ENCODE results near the gene WDR53.
"Not testable (repeated sequence)": the region's sequence is repeated elsewhere in the genome, so short reads cannot be mapped to it uniquely, and the experiment has no call there.

The WDR53 gene

GRCh38 chr3:196568246-196569002 is at the start of gene WDR53, which contains the start of gene FBXO45:
Gene WDR53, minus strand, starts transcription at chr3:196568554. Its CDS starts 7,079 bp downstream, at chr3:196561475.
Gene FBXO45, plus strand, starts transcription at chr3:196568660. Its CDS starts 325 bp downstream, at chr3:196568985.
- peak; percentile 95 for DNase-seq

- DNase-seq, result peak; percentile 60
Observed at GRCh38 chr3:196617256-196617655, 48.9 kb upstream of the WDR53 start.

- DNase-seq, result not testable (repeated sequence)
Observed at GRCh38 chr3:196615234-196615633, 46.9 kb upstream of the WDR53 start.

GRCh38 chr3:196611761-196612483 is 43.6 kb upstream of the WDR53 start:
- DNase-seq, result peak; percentile 51

GRCh38 chr3:196609805-196610515 is 41.6 kb upstream of the WDR53 start:
- DNase-seq, result no peak

- DNase-seq, result peak; percentile 92
Observed at GRCh38 chr3:196609343-196609775, 41.0 kb upstream of the WDR53 start.

GRCh38 chr3:196608693-196609092 is 40.3 kb upstream of the WDR53 start:
- no peak for DNase-seq

GRCh38 chr3:196604548-196604947 is 36.2 kb upstream of the WDR53 start:
- DNase-seq, result no peak

- no peak for DNase-seq
Observed at GRCh38 chr3:196603683-196604082, 35.3 kb upstream of the WDR53 start.

GRCh38 chr3:196602673-196603072 is 34.3 kb upstream of the WDR53 start:
- no peak for DNase-seq

GRCh38 chr3:196600359-196600758 is 32.0 kb upstream of the WDR53 start:
- DNase-seq, result no peak

- no peak for DNase-seq
Observed at GRCh38 chr3:196599734-196600128, 31.4 kb upstream of the WDR53 start.

- DNase-seq, result not testable (repeated sequence)
Observed at GRCh38 chr3:196597971-196598733, 29.8 kb upstream of the WDR53 start.

GRCh38 chr3:196596355-196596754 is 28.0 kb upstream of the WDR53 start:
- no peak for DNase-seq

GRCh38 chr3:196590279-196590678 is 21.9 kb upstream of the WDR53 start:
- no peak for DNase-seq

- no peak for DNase-seq
Observed at GRCh38 chr3:196585044-196585757, 16.8 kb upstream of the WDR53 start.

- DNase-seq, result no peak
Observed at GRCh38 chr3:196572389-196572788, 4.0 kb upstream of the WDR53 start.

- DNase-seq, result not testable (repeated sequence)
Observed at GRCh38 chr3:196570332-196570731, 2.0 kb upstream of the WDR53 start.

GRCh38 chr3:196569003-196569516 is 706 bp upstream of the WDR53 start:
- no peak for DNase-seq

- no peak for DNase-seq
Observed at GRCh38 chr3:196563721-196564225, 4.6 kb downstream of the WDR53 start.

GRCh38 chr3:196559826-196560225 is 8.5 kb downstream of the WDR53 start:
- DNase-seq, result no peak

Data from GDM1 (cell line).